ENCODE results near the gene DUSP3. TPM values are rescaled to one million over a fixed set of nuclear protein-coding genes. Genes with fewer than 3 reads are reported as not detected.

Gene DUSP3
- total RNA-seq, 1 experiment from 2014 or later = 16.9 TPM

- Mint-ChIP-seq H3K9me3 (no peaks in the 10 kb centered on the region), H3K27me3 (ENCODE audit: low read depth) (peaks cover 31% of the 10 kb centered on the region), H3K4me1 (peaks cover 11 to 12% of the 10 kb centered on the region in 2 experiments), H3K27ac (no peak overlapping the region), H3K4me3 (no peak overlapping the region), H3K36me3 (ENCODE audit: insufficient read depth in 1 of 3, low read depth in 3 of 3) (no peaks in the 10 kb centered on the region)
- Histone ChIP-seq H3K4me2 (ENCODE audit: insufficient read depth, insufficient read length, low read length) (no peak overlapping the region), H3K79me1 (ENCODE audit: insufficient read depth, low read depth, low read length, poor library complexity, severe bottlenecking) (no peaks in the 10 kb centered on the region), H3K56ac (ENCODE audit: insufficient read length, low read depth, low read length) (no peak overlapping the region), H2BK5ac (ENCODE audit: insufficient read length, low read length) (no peak overlapping the region), H3T11ph (ENCODE audit: low read length) (no peak overlapping the region), H3K23ac (ENCODE audit: insufficient read length, low read depth, low read length) (no peak overlapping the region), H3K9ac (ENCODE audit: extremely low read depth, insufficient read length, low read length) (no peak overlapping the region), H2AFZ (ENCODE audit: low read length) (no peak overlapping the region), H4K5ac (ENCODE audit: insufficient read length, low read depth, low read length) (no peak overlapping the region), H2BK120ac (ENCODE audit: low read depth, low read length, poor library complexity, severe bottlenecking) (no peak overlapping the region), H4K20me1 (ENCODE audit: control insufficient read depth, insufficient read depth, insufficient read length) (no peaks in the 10 kb centered on the region), H3K4me1 (ENCODE audit: insufficient read depth, low read length) (no peaks in the 10 kb centered on the region), H2BK15ac (ENCODE audit: low read depth, low read length) (no peak overlapping the region), H3K79me2 (ENCODE audit: insufficient read depth, low read length) (no peaks in the 10 kb centered on the region), H2BK20ac (ENCODE audit: low read depth, low read length, poor library complexity, severe bottlenecking) (no peak overlapping the region), H4K8ac (replicated peaks; ENCODE audit: insufficient read length, low read depth, low read length) (no peak overlapping the region), H2AK5ac (ENCODE audit: insufficient read length, low read length) (no peak overlapping the region), H3K14ac (ENCODE audit: insufficient read depth, low read length) (no peak overlapping the region), H3K27ac (ENCODE audit: insufficient read length, low read depth, low read length) (no peak overlapping the region), H3K18ac (ENCODE audit: insufficient read length, low read depth, low read length) (no peak overlapping the region), H3K27me3 (ENCODE audit: insufficient read depth, low read length) (no peaks in the 10 kb centered on the region), H2BK12ac (ENCODE audit: insufficient read length, low read depth, low read length) (no peak overlapping the region), H4K91ac (ENCODE audit: insufficient read length, low read depth, low read length) (no peak overlapping the region), H3K4ac (ENCODE audit: low read depth, low read length) (no peak overlapping the region), H3K23me2 (ENCODE audit: insufficient read length, low read depth, low read length, poor library complexity, severe bottlenecking) (peaks cover 5% of the 10 kb centered on the region), H3K9me3 (ENCODE audit: control insufficient read depth, low read depth, low read length) (no peaks in the 10 kb centered on the region)
- WGBS (ENCODE audit: extremely low coverage, insufficient read length, low lambda C conversion rate) = no CpG with 5 or more reads among the region's 15 CpGs
- DNase-seq = no peak
- no peak for TF ChIP-seq CTCF (conservative IDR thresholded peaks at IDR 0.05)
Observed at GRCh38 chr17:43782913-43783680, 4.3 kb upstream of the DUSP3 start.
